ENCODE results near the gene ZRANB2. TPM values are rescaled to one million over a fixed set of nuclear protein-coding genes. Genes with fewer than 3 reads are reported as not detected.

Gene ZRANB2
- total RNA-seq, 3 donors from 2014 or later: 90.9 to 149 (median 92.4) TPM

- H3K27me3 ChIP-seq: peaks cover 0 to 3% of the 10 kb centered on the region in 2 donors
- H3K4me1 ChIP-seq: no peaks in the 10 kb centered on the region
- no peak overlapping the region for H3K4me3 ChIP-seq
- no peak for DNase-seq (ENCODE audit: low spot score in 2 of 2)
- no peak overlapping the region for H3K27ac ChIP-seq
- H3K36me3 ChIP-seq: no peaks in the 10 kb centered on the region
- intact Hi-C loops (cut with DNase I; ENCODE audit: low total_unique reads): no loop called here
- no peaks in the 10 kb centered on the region for H3K9me3 ChIP-seq
- no peak for TF ChIP-seq POLR2A (IDR thresholded peaks at IDR 0.05)
- TF ChIP-seq POLR2AphosphoS5 (IDR thresholded peaks at IDR 0.05): no peak
- no peak for TF ChIP-seq CTCF (IDR thresholded peaks at IDR 0.05)
Measured at GRCh38 chr1:71053758-71054157, 27.1 kb downstream of the ZRANB2 start.

- no peak for DNase-seq (ENCODE audit: low spot score in 2 of 2)
- no peaks in the 10 kb centered on the region for H3K9me3 ChIP-seq
- no peak overlapping the region for H3K4me3 ChIP-seq
- H3K4me1 ChIP-seq: no peaks in the 10 kb centered on the region
- no peak overlapping the region for H3K27ac ChIP-seq
- peaks cover 0 to 3% of the 10 kb centered on the region in 2 donors for H3K27me3 ChIP-seq
- no peaks in the 10 kb centered on the region for H3K36me3 ChIP-seq
- intact Hi-C loops (cut with DNase I; ENCODE audit: low total_unique reads): no loop called here
- TF ChIP-seq CTCF (IDR thresholded peaks at IDR 0.05) (no peak), POLR2A (IDR thresholded peaks at IDR 0.05) (no peak), POLR2AphosphoS5 (IDR thresholded peaks at IDR 0.05) (no peak)
Measured at GRCh38 chr1:71053146-71053545, 27.7 kb downstream of the ZRANB2 start.

DNA sequence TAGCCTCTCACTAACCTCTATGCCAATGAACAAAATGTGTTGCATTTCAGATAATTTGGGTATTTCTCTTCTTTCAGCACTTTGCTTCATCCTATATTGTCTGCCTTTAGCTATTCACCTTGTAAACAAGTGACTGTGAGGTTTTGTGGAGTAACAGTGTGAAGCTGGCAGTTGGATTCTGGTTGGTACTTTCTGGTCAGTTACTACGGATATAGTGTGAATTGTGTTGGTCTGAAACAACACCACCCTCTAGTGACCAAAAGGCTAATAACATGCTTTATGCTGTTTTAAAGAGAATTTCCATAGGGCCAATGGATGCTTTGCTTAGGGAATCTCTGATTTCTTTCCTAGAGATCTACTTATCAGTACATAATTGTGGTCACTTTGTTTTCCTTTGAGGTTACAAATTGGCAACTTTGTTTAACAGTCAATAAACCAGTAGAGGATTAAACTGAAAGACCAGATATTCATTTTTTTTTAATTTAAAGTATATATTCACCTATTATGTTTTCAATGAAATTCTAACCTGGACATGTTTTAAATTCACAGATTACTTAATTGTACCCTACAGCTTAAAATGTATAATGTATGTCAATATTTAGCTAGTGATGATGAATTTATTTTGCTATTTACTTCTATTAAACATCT, 30.8 kb downstream of the ZRANB2 start:
- TF ChIP-seq POLR2A (IDR thresholded peaks at IDR 0.05): no peak
- peak; percentile 68 to 78 (median 75) for TF ChIP-seq CTCF (IDR thresholded peaks at IDR 0.05)
- no peak for TF ChIP-seq POLR2AphosphoS5 (IDR thresholded peaks at IDR 0.05)
- Histone ChIP-seq H3K27me3 (peaks cover 0 to 3% of the 10 kb centered on the region in 2 donors), H3K9me3 (no peaks in the 10 kb centered on the region), H3K4me1 (no peaks in the 10 kb centered on the region), H3K27ac (no peak overlapping the region), H3K4me3 (no peak overlapping the region), H3K36me3 (no peaks in the 10 kb centered on the region)
- DNase-seq (ENCODE audit: low spot score in 2 of 2): no peak
- intact Hi-C loops (cut with DNase I; ENCODE audit: low total_unique reads): loop anchor here (10.0 kb wide), 1 partner anchor 1745 kb away; no protein-coding TSS in a partner anchor

GRCh38 chr1:71047635-71048607, 32.9 kb downstream of the ZRANB2 start, which contains the start of gene PTGER3:
Gene PTGER3, minus strand, starts transcription at chr1:71047816. Its CDS starts 239 bp downstream, at chr1:71047577.
- H3K36me3 ChIP-seq: no peaks in the 10 kb centered on the region
- H3K27ac ChIP-seq: peak within 1 kb of the TSS in 1 of 2 donors; percentile 23
- H3K9me3 ChIP-seq: no peaks in the 10 kb centered on the region
- TF ChIP-seq CTCF (IDR thresholded peaks at IDR 0.05) (no peak), POLR2A (IDR thresholded peaks at IDR 0.05) (no peak), POLR2AphosphoS5 (IDR thresholded peaks at IDR 0.05) (no peak)
- intact Hi-C loops (cut with DNase I; ENCODE audit: low total_unique reads): loop anchor here (10.0 kb wide), 1 partner anchor 1743 kb away; no protein-coding TSS in a partner anchor
- no peaks in the 10 kb centered on the region for H3K4me1 ChIP-seq
- H3K27me3 ChIP-seq: peaks cover 0 to 3% of the 10 kb centered on the region in 2 donors
- H3K4me3 ChIP-seq: peak within 1 kb of the TSS; percentile 47 to 75 (median 63)
- peak; percentile 50 to 84 for DNase-seq (ENCODE audit: low spot score in 2 of 2)

Data from breast epithelium (tissue), 4 donors.